Left colon (tissue), 2 donors: ENCODE data around the gene SLC1A3. TPM values are rescaled to one million over a fixed set of nuclear protein-coding genes. Genes with fewer than 3 reads are reported as not detected.

Source experiments
- ATAC-seq: fragments of 200-7000 bp; cut with Tn5 transposase; one replicate; pipeline ENCODE4 v1.9.1; 2020; ENCODE audit warnings: mild to moderate bottlenecking, moderate library complexity
- DNase-seq, 2 donors: peaks; one replicate each; pipeline ENCODE4 v3.0.0-alpha.2; 2020
- intact Hi-C, 2 donors: fragments of 100-400 bp; cut with DNase I in 1 of 2; cut with micrococcal nuclease in 1 of 2; formaldehyde crosslinking; loops; one replicate each; pipeline versions ENCODE4 v1.11.2 to v1.14.0; 2022; cut with DNase I, micrococcal nuclease
- total RNA-seq, 2 donors: library from RNA; stranded (reverse); fragmentation: NEBNext Ultra II Directional; extraction: Animal tissue kit (Norgen Biotek cat#: 25700); gene quantifications; one replicate each; pipeline ENCODE4 v1.2.1, GENCODE V29; 2021
- donor health status: DM: no; HTN: no; CAD: no.
- donor health status: DM: yes; HTN: yes; CAD: no.

SLC1A3 gene
- total RNA-seq, 2 donors from 2014 or later = 1.8 to 2.2 TPM

DNA sequence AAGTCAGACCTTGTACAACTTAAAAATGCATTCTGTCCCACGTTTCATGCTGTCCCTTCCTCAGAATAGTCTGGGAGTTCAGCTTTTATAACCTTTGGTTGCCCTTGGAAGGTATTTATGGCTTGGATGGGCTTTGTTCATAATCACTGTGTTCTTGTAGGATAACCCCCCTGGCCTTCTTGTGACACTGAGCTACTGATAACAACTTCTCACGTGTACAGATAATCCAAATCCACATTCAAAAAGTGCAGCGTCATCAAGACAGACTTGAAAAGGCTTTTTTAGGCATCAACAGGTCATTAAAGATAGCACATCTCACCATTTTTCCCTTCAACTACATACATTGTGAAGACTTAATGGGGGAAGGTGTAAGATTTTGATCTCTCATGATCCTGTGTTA is 42.0 kb downstream of the SLC1A3 start:
- ATAC-seq = no peak
- no peak for DNase-seq
- intact Hi-C loops = no loop called here

DNA sequence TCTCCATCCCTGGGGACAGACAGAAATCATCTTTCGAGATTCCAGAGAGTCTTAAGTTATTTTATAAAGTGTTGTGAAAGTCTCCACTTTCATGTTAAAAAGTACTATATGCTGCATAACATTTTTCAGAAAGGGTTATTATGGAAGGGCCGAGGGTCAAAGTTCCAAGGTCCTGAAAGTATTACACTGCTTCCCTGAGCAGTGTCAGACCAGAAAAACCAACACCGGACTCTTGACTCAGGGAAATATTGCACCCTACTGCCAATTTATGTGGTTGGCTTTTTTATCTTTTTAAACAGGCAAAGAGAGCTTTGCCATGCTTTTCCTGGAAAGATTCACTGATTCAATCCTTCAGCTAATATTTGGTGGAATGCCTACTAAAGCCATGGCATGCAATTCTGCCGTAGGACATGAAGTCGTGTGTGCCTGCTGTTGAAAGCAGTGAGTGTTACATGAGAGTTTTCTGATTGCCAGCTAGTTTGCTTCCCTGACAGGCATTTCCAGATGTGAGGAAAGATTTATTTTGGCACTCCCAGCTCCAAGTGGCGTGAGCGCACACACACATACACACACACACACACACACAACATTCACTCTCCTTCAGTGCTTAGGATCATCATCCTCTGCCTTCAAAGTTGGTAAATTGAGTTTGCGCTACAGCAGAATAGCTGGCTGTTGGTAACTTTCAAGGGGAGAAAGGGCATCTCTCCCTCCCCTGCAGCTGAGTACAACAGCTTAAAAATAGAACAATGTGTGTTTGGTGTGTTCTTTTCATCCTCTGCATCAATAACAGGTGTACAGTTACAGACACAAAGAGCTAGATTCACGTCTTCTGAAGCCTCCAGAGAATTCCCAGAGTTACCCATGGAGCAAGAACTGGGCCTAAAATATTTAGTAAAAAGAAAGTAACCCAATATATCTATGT is 45.6 kb downstream of the SLC1A3 start:
- ATAC-seq (no peak), DNase-seq (no peak)
- intact Hi-C loops = no loop called here

DNA sequence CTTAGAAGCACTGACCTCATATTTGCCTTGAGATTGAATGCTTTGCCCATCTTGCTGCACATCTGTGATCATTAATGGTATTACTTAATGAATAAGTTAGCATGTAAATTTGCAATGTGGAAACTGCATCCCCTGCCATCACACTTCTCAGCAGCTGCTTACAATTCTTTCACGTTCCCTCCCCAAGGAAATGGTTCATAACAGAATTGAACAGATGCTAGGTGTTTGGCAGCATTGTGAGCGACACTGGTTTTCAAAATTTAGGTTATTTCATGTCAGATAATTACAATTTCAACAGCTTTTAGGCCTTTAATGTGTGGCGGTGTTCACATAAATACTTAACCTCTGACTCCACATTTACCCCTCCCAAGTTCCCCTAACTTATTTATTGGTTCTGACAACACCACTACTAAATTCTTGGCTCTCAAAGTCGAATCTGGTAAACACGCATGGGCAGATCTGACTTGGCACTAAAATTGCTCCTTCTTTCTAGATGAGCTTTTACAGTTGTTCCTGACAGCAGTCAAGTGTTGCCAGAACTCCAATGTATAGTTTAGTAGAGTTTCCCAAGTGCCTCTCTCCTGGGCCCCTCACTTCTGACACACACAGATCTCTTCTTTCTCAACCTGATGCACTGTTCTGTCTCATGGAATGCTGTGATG is 46.8 kb downstream of the SLC1A3 start:
- intact Hi-C loops = no loop called here
- ATAC-seq = no peak
- DNase-seq = no peak

DNA sequence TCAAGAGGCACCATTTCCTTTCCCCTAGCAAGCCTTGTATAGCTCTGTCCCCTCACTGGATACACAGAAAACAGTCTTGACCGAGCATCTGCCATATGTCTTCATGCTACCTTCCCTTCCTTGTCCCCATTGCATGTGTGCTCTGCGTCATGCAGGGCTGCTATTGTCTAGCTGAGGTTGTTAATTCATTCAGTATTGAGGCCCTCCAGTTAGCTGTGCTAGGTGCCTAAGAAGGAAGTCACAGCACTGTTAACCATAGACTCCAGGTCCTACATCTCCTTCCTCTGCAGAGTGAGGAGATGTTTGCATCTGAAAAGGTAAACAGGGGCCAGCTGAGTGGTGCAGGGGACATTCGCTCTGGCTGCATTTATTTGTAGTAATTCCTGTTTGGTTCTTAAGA is 48.2 kb downstream of the SLC1A3 start:
- intact Hi-C loops = no loop called here
- ATAC-seq (no peak), DNase-seq (no peak)

DNA sequence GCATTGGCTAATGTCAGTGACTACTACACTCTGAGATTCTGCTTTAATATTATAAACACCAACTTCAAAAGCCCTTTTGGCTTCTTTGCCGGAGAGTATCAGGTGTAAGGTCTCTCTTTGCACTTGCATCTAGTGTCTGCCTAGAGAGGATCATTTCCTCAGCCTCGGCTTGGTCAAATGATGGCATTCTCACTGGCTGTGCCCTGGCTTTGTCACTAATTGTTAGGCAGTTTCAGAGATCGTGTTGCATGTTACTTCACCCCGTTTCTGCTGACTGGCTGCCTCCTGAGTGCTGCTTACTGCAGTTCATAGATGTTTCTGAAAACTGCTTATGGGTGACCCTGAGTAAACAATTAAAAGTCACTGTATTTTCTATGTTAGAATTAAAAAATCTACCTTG is 48.8 kb downstream of the SLC1A3 start:
- no peak for ATAC-seq
- peak in 1 of 2 donors; percentile 34 for DNase-seq
- intact Hi-C loops = no loop called here

DNA sequence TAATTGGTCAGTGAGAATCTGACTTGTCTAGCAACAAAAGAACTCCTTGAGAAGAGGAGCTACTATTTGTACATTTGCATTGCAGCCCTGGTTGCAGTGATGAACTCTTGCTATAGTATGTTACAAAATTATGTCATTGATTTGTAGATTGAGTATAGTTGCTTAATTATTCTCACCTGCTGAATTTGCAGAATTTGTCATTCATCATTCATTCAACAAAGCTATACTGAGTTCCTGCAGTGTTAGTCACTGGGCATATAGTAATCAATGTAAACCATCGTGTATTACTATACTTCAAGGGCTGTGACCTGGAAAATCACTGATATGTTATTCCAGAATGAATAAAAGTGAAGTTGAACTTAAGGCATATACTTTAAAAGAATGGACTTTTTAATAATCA is 50.1 kb downstream of the SLC1A3 start:
- DNase-seq = no peak
- no peak for ATAC-seq
- intact Hi-C loops = no loop called here

DNA sequence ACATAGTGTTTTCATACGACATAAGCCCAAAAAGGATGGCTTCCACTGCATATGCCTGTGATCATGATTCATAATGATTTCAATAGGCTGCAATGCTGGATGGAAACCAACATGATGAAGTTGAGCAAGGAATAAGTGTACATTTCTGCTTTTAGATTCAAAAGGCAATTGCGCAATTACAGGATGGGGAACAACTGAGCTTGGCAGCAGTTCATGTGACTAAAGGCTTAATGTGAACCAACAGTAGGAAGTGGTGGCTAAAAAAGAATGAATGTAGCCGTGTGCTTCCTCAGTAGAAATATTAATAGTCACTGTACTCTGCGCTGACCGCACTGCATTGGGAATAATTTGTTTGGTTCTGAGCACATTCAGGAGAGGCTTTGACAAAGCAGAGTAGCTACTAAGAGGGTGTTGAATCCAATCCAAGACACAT is 51.2 kb downstream of the SLC1A3 start:
- ATAC-seq (no peak), DNase-seq (peak; percentile 6 to 23)
- intact Hi-C loops = no loop called here

DNA sequence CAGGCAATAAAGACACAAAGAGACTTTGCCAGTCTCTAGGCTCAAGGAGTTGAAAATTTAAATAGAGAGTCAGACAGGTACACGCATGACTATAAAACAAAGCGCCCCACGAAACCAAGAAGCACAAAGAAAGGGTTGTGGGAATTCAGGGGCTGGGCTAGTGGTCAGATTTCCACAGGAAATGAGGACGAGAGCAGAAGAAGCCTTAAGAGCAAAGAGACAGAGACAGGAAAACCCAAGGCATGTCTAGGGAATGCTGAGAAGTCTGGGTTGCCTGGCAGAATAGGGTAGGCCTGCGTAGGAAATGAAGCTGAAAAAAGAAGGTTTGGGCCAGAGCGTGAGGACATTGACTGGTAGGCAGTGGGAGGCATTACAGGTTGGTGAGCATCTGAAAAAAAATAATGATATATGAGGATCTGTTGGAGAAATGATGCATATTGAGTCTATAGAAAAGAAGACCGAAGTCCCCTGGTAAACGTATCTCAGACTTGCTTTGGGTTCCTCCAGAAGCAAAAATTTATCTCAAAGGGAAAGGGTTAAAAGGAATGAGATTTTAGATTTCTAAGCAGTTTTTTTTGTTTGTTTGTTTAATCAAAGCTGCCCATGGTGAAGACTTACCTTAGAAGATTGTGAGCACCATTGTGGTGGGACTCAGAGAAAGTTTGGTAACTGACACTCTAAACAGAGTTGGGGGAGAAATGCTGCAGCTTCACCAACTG is 51.8 kb downstream of the SLC1A3 start:
- intact Hi-C loops = no loop called here
- ATAC-seq (no peak), DNase-seq (no peak)

DNA sequence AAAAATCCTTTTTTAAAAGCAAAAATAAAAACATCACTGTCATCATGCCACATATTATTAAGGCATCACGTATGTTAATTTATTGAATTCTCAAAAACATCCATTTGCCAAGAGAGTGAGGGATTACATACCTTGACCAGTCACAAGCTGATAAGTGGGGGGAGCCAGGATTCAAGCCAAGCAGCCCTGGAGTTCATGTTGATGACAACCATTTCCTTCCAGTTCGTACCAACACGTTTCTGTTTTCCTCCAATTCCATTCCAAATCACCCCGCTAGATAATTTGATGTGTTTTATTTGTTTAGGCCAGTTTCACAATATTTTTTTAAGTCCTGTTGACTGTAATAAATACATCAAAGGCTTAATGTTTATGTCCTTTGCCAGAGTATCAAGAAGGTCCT is 53.0 kb downstream of the SLC1A3 start:
- intact Hi-C loops = no loop called here
- ATAC-seq (no peak), DNase-seq (no peak)

DNA sequence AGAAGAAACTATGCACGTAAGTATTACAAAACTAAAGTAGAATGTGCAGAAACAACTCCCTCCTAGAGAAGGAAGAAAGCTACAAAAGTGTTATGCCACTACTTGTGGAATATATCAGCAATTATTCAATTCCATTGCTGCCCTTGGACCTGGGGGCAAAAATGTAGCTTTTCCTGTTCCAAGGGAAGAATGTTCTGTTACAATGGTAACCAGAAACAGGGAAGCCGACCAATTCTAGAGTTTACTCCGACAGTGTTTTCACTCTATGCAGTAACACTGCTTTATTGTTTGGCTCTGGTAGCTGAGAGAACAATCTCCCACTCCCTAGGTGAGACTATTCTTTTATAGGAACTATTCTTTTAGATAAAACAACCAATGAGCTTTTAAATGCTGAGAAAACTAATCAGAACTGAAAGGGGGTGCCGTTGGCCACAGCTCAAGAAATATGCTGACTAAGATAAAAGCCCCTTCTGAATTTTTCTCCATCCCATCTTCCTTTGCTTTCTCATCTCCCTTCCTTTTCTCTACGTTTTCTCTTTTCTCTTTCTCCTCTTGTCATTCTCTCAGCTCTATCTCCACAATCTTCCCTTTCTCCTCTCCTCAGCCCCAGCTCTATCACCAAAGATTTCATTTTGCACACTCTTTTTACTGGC is 54.1 kb downstream of the SLC1A3 start:
- ATAC-seq (no peak), DNase-seq (no peak)
- intact Hi-C loops = no loop called here

DNA sequence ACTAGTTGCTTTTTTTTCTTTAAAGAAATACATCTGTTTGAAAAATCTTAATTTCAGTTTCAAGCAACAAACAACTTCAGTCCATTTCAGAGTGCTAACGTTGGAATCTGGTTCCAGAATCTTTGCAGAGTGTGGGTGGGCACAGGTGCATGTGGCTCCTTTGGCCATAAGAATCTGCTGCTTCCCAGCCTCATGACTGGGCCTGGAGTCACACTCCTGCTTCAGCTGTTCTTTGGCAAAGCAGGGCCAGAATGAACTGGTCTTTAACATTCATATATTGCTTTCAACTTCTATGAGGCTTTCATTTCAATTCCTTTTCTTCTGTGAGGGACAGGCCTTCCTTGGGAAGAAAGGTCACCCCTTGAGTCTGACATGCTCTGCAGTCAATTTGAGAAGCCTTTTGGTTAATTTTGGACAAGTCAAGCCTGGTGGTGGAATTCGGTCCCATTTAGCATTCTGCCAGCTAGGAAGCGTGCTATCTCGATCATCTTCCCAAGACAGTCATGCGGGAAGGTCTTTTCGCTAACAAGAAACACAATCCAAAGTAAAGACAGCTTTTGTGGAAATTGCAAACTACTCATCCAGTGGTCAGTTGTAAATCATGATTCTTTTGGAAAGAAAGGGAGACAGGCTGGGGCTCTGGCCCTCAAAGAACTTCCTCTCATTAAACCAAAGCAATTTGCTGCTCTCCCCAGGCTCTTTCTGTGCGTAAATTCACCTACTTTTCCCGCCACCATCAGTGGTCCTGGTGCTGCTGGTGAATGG is 55.2 kb downstream of the SLC1A3 start:
- no peak for DNase-seq
- no peak for ATAC-seq
- intact Hi-C loops = no loop called here

DNA sequence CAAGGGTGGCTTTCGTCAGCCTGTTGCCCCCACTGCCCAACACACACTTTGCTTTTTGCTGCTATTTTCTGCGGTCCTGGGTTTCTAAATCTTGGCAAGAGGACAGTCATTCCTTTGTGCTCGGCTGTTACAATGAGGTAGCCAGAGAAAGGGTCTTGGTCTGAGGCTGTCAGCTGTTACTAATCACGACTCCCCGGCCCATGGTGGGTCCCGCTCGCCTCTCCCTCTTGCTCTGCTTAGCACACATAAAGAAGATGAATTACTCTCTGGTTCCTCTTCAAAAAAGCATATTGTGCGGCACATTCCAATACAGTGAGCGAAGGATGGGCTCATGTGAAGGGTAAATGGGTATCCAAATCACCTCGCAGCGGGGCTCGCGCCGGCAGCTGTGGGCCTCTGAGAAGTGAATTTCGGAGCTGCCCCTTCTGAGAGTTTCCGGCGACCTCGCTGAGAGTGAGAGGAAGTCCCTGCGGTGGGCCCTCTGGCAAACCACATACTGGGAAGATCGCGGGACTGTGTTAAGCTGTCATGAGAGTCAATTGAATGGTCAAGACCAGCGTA is 56.0 kb downstream of the SLC1A3 start:
- no peak for ATAC-seq
- intact Hi-C loops = no loop called here
- no peak for DNase-seq

DNA sequence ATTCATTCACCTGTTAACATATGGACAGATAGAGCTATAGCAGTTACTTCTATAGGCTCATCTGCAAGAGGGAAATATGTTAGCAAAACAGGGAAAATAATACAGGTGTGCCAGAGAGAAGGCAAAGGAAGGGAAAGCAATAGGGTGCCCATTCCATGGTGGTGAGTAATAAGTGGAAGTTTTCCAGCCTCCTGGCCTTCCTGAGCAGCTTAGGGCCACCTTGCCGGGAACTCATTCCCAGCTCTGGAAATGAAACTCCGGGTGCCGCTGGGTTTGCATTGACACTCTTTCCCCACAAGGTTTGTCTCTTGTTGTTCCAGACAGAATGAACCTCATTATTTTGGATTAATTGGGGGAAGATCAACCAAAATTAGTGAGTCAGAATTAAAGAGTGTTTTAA is 58.4 kb downstream of the SLC1A3 start:
- intact Hi-C loops = no loop called here
- ATAC-seq = no peak
- DNase-seq = no peak

DNA sequence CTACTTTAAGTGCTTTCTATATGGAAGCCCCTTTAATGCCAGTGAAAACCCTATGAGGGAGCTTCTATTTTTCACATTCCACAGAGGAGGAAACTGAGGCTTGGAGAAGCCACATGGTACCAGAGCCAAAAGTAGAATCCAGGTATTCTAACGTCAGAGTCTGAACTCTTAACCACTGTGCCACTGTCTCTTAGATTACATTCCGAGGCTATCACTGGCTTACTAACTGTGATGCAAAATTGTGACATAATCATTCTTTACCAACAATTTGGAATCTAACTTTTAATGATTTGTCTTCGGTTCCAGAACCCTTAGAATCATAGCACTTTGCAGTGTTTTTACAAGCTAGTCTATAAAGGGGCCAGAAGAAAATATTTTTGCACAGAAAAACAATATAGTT is 59.2 kb downstream of the SLC1A3 start:
- intact Hi-C loops = no loop called here
- DNase-seq (no peak), ATAC-seq (no peak)

DNA sequence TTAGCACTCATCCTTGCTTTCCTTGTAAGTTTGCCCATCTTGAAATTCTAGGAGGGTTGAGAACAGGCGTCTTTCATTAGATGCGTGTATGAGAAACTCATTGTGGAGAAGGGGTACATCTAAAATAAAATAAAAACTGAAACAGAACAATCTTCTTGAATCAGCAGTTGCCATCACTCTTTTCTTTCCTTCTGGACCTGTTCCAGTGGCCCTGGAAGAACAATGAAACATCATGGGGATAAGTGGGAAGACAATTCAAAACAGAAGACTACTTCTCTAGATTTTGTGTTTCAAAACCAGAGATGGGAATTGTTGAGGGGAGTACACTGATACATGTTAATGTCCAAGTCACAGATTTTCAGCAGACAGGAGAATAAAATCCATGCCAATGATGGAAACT is 59.9 kb downstream of the SLC1A3 start:
- ATAC-seq = no peak
- DNase-seq = no peak
- intact Hi-C loops = no loop called here

DNA sequence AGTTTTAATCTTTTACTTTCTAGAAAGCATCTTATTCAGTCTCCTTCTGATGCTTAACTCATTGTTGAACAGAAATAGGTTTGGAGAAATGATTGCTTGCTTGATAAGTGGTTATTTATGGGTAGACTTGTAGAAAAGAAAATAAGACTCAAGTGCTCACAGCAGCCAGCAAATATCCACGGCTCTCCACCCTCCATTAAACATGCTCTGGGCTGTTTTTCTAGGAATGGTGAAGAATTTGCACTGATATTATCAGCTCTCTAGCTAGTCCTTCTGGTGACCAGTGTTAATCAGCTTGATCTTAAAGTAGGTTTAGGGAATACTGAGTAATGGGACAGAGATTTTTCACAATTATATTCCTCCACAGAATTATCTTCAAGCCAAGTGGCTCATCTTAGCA is 60.6 kb downstream of the SLC1A3 start:
- intact Hi-C loops = no loop called here
- DNase-seq (no peak), ATAC-seq (no peak)

DNA sequence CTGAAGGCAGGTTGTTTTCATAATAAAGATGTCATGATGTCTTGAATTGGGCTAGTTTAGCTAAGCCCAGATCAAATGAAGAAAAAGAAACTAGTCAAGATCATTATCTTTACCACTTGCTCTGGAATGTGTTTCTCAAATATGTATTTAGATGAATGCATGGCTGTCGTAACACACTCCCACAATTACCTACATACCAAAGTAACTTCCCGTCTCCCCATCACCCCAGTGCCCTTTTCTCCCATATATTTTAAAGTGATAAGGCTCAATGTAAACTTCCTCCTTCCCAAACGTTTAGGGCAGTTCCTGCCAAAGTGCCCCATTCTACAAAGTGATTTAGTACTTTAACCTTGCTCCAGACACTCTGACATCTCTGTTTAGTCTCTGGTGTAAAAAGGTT is 61.4 kb downstream of the SLC1A3 start:
- intact Hi-C loops = no loop called here
- DNase-seq (no peak), ATAC-seq (no peak)

DNA sequence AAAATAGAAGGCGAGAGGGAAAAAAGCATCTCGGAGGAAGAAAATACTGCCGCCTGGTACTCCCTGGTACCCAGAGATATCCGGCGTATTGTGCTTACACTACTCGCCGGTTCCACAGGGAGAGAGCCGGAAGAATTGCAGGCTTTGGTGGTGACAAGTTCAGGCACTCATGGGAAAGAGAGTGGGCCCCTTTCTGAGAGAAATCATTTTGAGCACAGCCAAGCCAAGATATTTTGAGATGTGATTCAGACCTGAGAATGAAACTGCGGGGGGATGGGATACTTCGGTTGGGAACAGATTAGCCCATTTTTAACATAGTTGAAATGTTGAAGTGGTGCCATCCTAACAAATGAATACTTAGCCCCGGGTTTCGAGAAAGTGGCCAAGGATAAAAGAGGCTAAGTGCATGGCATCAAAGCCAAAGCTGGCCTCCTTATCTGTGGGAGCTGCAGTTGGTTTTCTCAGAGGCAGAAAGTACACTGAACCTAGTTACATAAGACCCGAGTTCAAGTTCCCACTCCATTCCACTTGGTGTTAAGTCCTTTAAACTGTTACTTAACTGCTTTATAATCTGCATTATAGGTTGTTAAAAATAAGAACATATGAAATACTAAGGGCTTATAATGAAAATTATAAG is 62.7 kb downstream of the SLC1A3 start:
- no peak for ATAC-seq
- no peak for DNase-seq
- intact Hi-C loops = no loop called here
